Muscle layer of duodenum (tissue), 2 donors: ENCODE results near the gene ZNF189.

ENCODE experiments used
- H3K27ac ChIP-seq: one replicate; pipeline ENCODE4 v1.7.0; 2013; ENCODE audit warnings: mild to moderate bottlenecking, low read length
- H3K27me3 ChIP-seq: one replicate; pipeline ENCODE4 v1.7.0; 2013; ENCODE audit warnings: low read depth, mild to moderate bottlenecking, control low read depth, low read length
- H3K36me3 ChIP-seq, 2 donors: one replicate each; pipeline ENCODE4 v1.7.0; 2013; ENCODE audit warnings: low read length in 2 of 2, control low read depth in 1 of 2, mild to moderate bottlenecking in 1 of 2; ENCODE audit not compliant: insufficient read depth in 2 of 2, control insufficient read depth in 1 of 2
- H3K4me1 ChIP-seq, 2 donors: one replicate each; pipeline ENCODE4 v1.7.0; 2013; ENCODE audit warnings: low read length in 2 of 2, mild to moderate bottlenecking in 2 of 2, control low read depth in 1 of 2, moderate library complexity in 1 of 2; ENCODE audit not compliant: insufficient read depth in 2 of 2, control insufficient read depth in 1 of 2
- H3K4me3 ChIP-seq, 2 donors: one replicate each; pipeline ENCODE4 v1.7.0; 2013; ENCODE audit warnings: low read length in 2 of 2, low read depth in 1 of 2, mild to moderate bottlenecking in 1 of 2
- H3K9me3 ChIP-seq, 2 donors: one replicate each; pipeline ENCODE4 v1.7.0; 2013; ENCODE audit warnings: low read length in 2 of 2, control low read depth in 1 of 2, mild to moderate bottlenecking in 1 of 2; ENCODE audit not compliant: control insufficient read depth in 1 of 2
- donor health status: healthy.

Gene ZNF189

DNA sequence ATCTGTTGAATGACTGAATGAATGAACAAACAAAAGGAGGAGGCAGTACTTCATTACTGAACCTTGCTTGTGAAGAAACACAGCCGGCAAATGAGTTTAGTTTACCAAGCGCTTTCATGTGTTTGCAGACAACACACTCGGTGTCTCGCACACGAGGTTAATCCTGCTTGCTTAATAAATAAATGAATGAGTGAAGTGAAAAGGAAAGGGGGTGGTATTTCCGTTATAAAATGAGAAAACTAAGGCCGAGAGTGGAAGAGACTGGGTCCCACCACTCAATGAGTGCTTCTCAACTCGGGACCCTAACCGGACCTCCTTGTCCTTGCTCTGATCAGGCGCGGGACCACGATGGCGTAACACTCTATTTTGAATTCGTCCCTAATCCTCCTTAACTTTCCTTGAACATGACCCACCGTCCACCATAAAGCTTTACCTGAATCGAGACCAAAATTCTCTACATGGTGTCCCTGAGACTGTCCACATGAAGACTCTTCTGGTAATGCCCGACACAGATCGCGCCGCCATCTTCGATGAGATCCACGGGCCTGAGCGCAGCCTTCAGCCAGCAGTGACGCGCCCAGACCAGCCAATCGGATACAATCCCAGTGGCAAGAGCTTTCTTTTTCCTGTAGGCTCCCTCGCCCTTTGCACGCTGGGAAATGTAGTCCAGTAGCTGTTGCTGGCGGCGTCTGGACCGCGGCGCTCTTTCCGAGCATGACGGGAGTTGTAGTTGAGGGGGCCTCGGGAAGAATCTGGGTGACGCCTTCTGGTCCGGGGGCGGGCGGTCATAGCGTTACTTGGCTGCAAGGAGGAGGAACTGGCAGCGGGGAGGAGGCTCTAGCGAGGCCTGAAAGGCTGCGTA is at the start of gene ZNF189, which contains the start of gene MRPL50:
Gene ZNF189, plus strand, starts transcription at position 784 of the 862 bp plus-strand sequence. CDS start 306 bp downstream, outside the sequence.
Gene MRPL50, minus strand, starts transcription at position 551 of the 862 bp plus-strand sequence. Its CDS starts 26 bp downstream, at position 525.
- peaks cover 34 to 40% of the 10 kb centered on the region in 2 donors for H3K36me3 ChIP-seq

DNA sequence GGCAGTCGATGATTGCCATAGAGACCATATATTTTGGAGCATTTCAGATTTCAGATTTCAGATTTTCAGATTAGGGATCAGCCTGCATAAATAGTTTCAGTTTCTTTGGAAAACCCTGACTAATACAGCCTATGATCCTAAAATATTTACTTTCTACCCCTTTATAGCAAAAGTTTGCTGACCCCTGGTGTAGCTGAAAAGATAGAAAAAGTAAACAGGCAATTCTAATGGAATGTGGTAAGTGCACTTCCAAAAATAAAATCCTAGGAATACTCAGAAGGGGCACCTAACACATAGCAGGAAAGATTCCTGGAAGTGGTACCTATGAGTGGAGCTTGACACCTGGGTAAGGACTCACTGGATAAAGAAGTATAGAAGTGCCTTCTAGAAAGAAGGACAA is 48.4 kb upstream of the ZNF189 start:
- Histone ChIP-seq H3K9me3 (no peaks in the 10 kb centered on the region), H3K4me1 (no peaks in the 10 kb centered on the region), H3K36me3 (no peaks in the 10 kb centered on the region), H3K27me3 (no peaks in the 10 kb centered on the region), H3K27ac (no peak overlapping the region), H3K4me3 (no peak overlapping the region)

More for the DNA sequence above, at the start of gene ZNF189, which contains the start of gene MRPL50:
- peaks cover 0 to 4% of the 10 kb centered on the region in 2 donors for H3K9me3 ChIP-seq
- peak within 1 kb of the TSS; percentile 80 to 93 for H3K4me3 ChIP-seq
- H3K27me3 ChIP-seq = no peaks in the 10 kb centered on the region
- peak within 1 kb of the TSS; percentile 96 for H3K27ac ChIP-seq
- peaks cover 10 to 26% of the 10 kb centered on the region in 2 donors for H3K4me1 ChIP-seq

GRCh38 chr9:101352892-101353463 is 45.7 kb upstream of the ZNF189 start:
- no peaks in the 10 kb centered on the region for H3K27me3 ChIP-seq
- no peaks in the 10 kb centered on the region for H3K36me3 ChIP-seq
- no peak overlapping the region for H3K27ac ChIP-seq
- no peak overlapping the region for H3K4me3 ChIP-seq
- H3K9me3 ChIP-seq = no peaks in the 10 kb centered on the region
- no peaks in the 10 kb centered on the region for H3K4me1 ChIP-seq

GRCh38 chr9:101353683-101354082 is 45.0 kb upstream of the ZNF189 start:
- no peak overlapping the region for H3K27ac ChIP-seq
- no peaks in the 10 kb centered on the region for H3K36me3 ChIP-seq
- H3K4me1 ChIP-seq = no peaks in the 10 kb centered on the region
- no peak overlapping the region for H3K4me3 ChIP-seq
- H3K27me3 ChIP-seq = no peaks in the 10 kb centered on the region
- H3K9me3 ChIP-seq = no peaks in the 10 kb centered on the region

- Histone ChIP-seq H3K27ac (no peak overlapping the region), H3K36me3 (no peaks in the 10 kb centered on the region), H3K27me3 (no peaks in the 10 kb centered on the region), H3K9me3 (no peaks in the 10 kb centered on the region), H3K4me1 (no peaks in the 10 kb centered on the region), H3K4me3 (no peak overlapping the region)
Measured at GRCh38 chr9:101354143-101354764, 44.4 kb upstream of the ZNF189 start.

DNA sequence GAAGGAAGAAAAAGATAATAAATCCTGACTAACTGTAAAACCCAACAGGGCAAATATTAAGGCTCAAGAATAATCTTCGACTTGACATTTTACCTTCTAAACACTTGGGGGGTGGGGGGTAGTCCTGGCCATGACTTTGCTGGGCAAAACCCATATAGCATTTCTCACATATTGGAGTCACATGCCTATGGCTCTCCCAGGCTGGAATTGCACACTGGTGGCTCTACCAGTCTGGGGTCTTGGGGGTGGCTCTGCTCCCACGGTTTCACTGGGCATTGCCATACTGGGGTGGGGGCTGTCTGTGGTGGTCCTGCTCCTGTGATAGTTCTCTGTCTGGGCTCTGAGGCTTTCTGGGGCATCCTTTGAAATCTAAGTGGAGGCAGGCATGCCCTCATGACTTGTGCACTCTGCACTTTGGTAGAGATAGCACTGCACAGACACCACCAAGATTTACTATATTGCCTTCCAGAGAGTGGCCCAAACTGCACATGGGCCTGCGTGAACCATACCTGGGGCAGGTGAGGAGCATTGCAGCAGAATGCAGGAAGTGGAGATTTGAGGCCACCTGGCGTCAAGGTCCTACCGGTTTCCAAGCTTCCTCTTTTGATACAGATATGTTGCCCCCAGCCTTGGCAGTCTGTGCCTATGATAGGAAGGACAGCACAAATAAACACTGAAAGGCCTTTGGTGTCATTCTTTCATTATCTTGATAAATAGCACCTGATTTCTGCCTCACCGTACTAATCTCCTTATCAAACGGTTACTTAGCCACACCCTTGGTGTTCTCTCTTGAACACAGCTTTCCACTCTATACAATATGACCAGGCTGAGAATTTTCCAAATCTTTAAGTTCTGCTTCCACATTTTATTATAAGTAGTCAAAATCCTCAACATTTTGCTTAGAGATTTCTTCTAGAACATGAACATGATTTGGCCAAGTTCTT is 43.6 kb upstream of the ZNF189 start:
- no peak overlapping the region for H3K27ac ChIP-seq
- H3K4me3 ChIP-seq = no peak overlapping the region
- H3K36me3 ChIP-seq = no peaks in the 10 kb centered on the region
- no peaks in the 10 kb centered on the region for H3K4me1 ChIP-seq
- H3K27me3 ChIP-seq = no peaks in the 10 kb centered on the region
- H3K9me3 ChIP-seq = no peaks in the 10 kb centered on the region

DNA sequence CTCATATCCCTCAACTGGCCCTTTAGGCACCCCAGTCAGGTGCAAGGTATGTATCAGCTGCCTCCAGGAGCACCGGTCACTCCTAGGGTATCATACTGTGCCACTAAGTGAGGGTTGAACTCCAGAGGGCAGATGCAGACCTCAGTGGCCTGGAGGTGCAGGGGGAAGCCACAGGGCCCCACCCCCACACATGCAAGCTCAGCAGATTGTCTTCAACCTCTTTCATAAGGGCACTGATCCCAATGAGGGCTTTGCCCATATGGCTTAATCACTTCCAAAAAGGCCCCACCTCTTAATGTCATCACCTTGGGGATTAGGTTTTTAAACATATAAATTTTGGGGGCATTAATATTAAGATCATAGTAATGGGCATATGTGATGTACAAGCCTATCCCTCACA is 42.0 kb upstream of the ZNF189 start:
- no peaks in the 10 kb centered on the region for H3K27me3 ChIP-seq
- no peaks in the 10 kb centered on the region for H3K9me3 ChIP-seq
- no peak overlapping the region for H3K4me3 ChIP-seq
- no peaks in the 10 kb centered on the region for H3K4me1 ChIP-seq
- no peaks in the 10 kb centered on the region for H3K36me3 ChIP-seq
- no peak overlapping the region for H3K27ac ChIP-seq

DNA sequence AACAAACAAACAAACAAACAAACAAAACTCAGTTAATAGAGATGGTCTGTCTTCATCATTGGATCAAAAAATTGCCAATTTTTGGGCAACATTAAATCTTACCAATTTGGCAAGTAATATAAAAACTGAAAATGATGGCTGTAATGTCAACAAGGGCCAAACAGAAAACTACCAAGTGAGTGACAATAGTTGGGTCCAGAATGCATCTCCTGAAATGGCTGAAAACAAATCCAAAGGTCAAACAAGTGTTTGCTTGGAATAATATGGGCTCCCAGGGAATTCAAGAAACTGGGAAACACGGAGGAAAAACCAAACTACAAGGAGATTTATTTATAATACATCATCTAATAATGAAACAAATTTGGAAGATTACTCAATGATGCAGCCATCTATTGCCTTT is 39.0 kb upstream of the ZNF189 start:
- Histone ChIP-seq H3K27me3 (no peaks in the 10 kb centered on the region), H3K4me1 (no peaks in the 10 kb centered on the region), H3K4me3 (no peak overlapping the region), H3K36me3 (no peaks in the 10 kb centered on the region), H3K27ac (no peak overlapping the region), H3K9me3 (no peaks in the 10 kb centered on the region)

- H3K4me1 ChIP-seq = no peaks in the 10 kb centered on the region
- H3K27ac ChIP-seq = no peak overlapping the region
- no peak overlapping the region for H3K4me3 ChIP-seq
- no peaks in the 10 kb centered on the region for H3K27me3 ChIP-seq
- no peaks in the 10 kb centered on the region for H3K9me3 ChIP-seq
- no peaks in the 10 kb centered on the region for H3K36me3 ChIP-seq
Measured at GRCh38 chr9:101360647-101361046, 38.0 kb upstream of the ZNF189 start.

DNA sequence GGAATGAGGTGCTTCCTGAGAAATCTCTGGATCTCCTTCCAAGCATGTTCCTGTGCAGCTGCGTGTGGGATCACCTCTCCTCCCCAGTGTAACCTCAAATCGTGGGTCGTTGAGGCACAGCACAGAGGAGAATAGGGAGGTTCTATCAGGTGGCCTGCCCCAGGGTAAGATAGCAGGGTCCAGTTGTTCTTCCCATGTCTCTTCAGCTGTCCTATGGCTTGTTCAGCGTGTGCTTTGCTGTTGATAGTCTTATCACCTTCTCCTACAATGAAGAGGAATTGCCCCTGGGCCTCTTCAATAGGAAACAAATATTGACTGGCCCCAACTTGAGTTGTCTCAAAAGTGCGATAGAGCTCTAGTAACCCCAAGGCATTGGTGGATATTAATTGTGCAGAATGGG is 36.2 kb upstream of the ZNF189 start:
- Histone ChIP-seq H3K9me3 (no peaks in the 10 kb centered on the region), H3K27me3 (no peaks in the 10 kb centered on the region), H3K36me3 (no peaks in the 10 kb centered on the region), H3K27ac (no peak overlapping the region), H3K4me3 (no peak overlapping the region), H3K4me1 (no peaks in the 10 kb centered on the region)
